K562 (cell line): ENCODE data around the gene NOL12. TPM values are rescaled to one million over a fixed set of nuclear protein-coding genes. Genes with fewer than 3 reads are reported as not detected.
A peak's percentile ranks its signal among the peaks of the same experiment; 100 is the strongest.

Experiments used
- BCOR ChIP-seq: fragments of 450-650 bp; IDR thresholded peaks from 2 replicates; pipeline ENCODE4 v1.6.1; 2016
- BRF1 ChIP-seq: IDR thresholded peaks from 3 replicates; pipeline ENCODE4 v1.6.1; 2011; ENCODE audit warnings: borderline replicate concordance, mild to moderate bottlenecking; ENCODE audit not compliant: insufficient read length; ENCODE audit errors: extremely low read depth
- HMG20A ChIP-seq: fragments of 450-650 bp; formaldehyde crosslinking; conservative IDR thresholded peaks from 2 replicates; pipeline ENCODE4 v1.4.0; 2020; ENCODE audit warnings: mild to moderate bottlenecking, mixed read lengths
- MAZ ChIP-seq, 2 experiments: fragments of 450-650 bp in 1 of 2; sonication (generic) in 1 of 2; formaldehyde crosslinking; IDR thresholded peaks in 1 of 2; conservative IDR thresholded peaks in 1 of 2; 2 replicates each; pipeline versions ENCODE4 v1.4.0 to v1.5.0; 2020; ENCODE audit warnings: mild to moderate bottlenecking in 1 of 2, missing genetic modification reagents in 1 of 2
- MBD2 ChIP-seq: sonication (generic); IDR thresholded peaks from 2 replicates; pipeline ENCODE4 v1.6.1; 2016; ENCODE audit warnings: low read depth, borderline replicate concordance
- NFATC3 ChIP-seq: fragments of 450-650 bp; IDR thresholded peaks from 2 replicates; pipeline ENCODE4 v1.6.1; 2017; ENCODE audit warnings: mild to moderate bottlenecking
- NKRF ChIP-seq: fragments of 450-650 bp; IDR thresholded peaks from 2 replicates; pipeline ENCODE4 v1.6.1; 2016; ENCODE audit warnings: borderline replicate concordance
- OTX1 ChIP-seq: fragments of 450-650 bp; formaldehyde crosslinking; IDR thresholded peaks from 2 replicates; pipeline ENCODE4 v1.4.0; 2022; ENCODE audit warnings: mild to moderate bottlenecking
- PML ChIP-seq: IDR thresholded peaks from 2 replicates; pipeline ENCODE4 v1.6.1; 2012; ENCODE audit warnings: low read length, inconsistent platforms
- POLR2G ChIP-seq: fragments of 200-400 bp; formaldehyde crosslinking; IDR thresholded peaks from 2 replicates; pipeline ENCODE4 v1.6.1; 2017; ENCODE audit warnings: low read depth, mild to moderate bottlenecking, antibody characterized with exemption, low read length, moderate library complexity
- REST ChIP-seq, 2 experiments: fragments of 450-650 bp; formaldehyde crosslinking in 1 of 2; IDR thresholded peaks; 2 replicates each; pipeline versions ENCODE4 v1.4.0 to v1.6.1; 2014 to 2020; ENCODE audit warnings: mild to moderate bottlenecking in 2 of 2, borderline replicate concordance in 1 of 2, low read depth in 1 of 2
- SMARCA5 ChIP-seq: fragments of 450-650 bp; IDR thresholded peaks from 2 replicates; pipeline ENCODE4 v1.6.1; 2016
- ZHX1 ChIP-seq: fragments of 150-350 bp; conservative IDR thresholded peaks from 2 replicates; pipeline ENCODE4 v1.6.1; 2014; ENCODE audit warnings: low read length
- ZNF175 ChIP-seq: fragments of 200-800 bp; sonication (Bioruptor generic); IDR thresholded peaks from 2 replicates; pipeline ENCODE4 v1.6.1; 2016; ENCODE audit warnings: low read depth, mild to moderate bottlenecking, missing genetic modification characterization, missing compliant biosample characterization
- ZNF511 ChIP-seq: sonication (generic); formaldehyde crosslinking; IDR thresholded peaks from 2 replicates; pipeline ENCODE4 v1.8.0; 2022; ENCODE audit warnings: mild to moderate bottlenecking, missing genetic modification reagents
- polyA plus RNA-seq, 8 experiments: library from polyadenylated mRNA; depleted of rRNA in 4 of 8; stranded (reverse) in 5 of 8; unstranded in 3 of 8; fragments of >200 nt; fragmentation: Nextera tagmentation in 2 of 8; fragmentation: Illumina TruSeq in 1 of 8; extraction: Ambion mirVana in 2 of 8; extraction: Trizol in 1 of 8; gene quantifications; 2 replicates each; pipeline versions ENCODE4 v1.2.1 to v1.2.3, GENCODE V29; 2011 to 2014; ENCODE audit warnings: inconsistent platforms in 1 of 8, missing spikeins in 1 of 8
- total RNA-seq, 7 experiments: library from RNA; depleted of rRNA in 6 of 7; stranded (reverse); fragments of >200 nt in 6 of 7; fragmentation: Illumina TruSeq in 2 of 7; extraction: Trizol in 2 of 7; gene quantifications; 2 replicates each; pipeline versions ENCODE4 v1.2.1 to v1.2.3, GENCODE V29; 2011 to 2021; ENCODE audit warnings: low replicate concordance in 1 of 7

The NOL12 gene
- total and polyA plus RNA-seq, 9 of the 15 experiments (the other 6 are each of a cell fraction or from before 2014, with no cell fraction given): 2.8 to 40.9 (median 28.5) TPM

- TF ChIP-seq ZHX1 (no peak), BCOR (peak; percentile 90), REST (IDR thresholded peaks at IDR 0.05; ENCODE audit: borderline replicate concordance) (peak; percentile 87), REST (CRISPR knock-in tag; IDR thresholded peaks at IDR 0.05; ENCODE audit: low read depth) (no peak), OTX1 (CRISPR knock-in tag) (no peak), POLR2G (no peak), ZNF175 (CRISPR knock-in tag) (no peak), HMG20A (CRISPR knock-in tag) (no peak), MBD2 (no peak), MAZ (CRISPR knock-in tag; conservative IDR thresholded peaks at IDR 0.05 in 1 of 2, IDR thresholded peaks at IDR 0.05 in 1 of 2) (0 out of 4 replicates have a peak, but pooled peaks of 1 of the 2 experiments have one; percentile 14), NKRF (no peak), NFATC3 (no peak), ZNF511 (CRISPR knock-in tag) (no peak), SMARCA5 (0 out of 2 replicates have a peak, but pooled peaks have one; percentile 47), PML (no peak), BRF1 (no peak)
These were observed 4.5 kb upstream of the NOL12 start (continued) for GRCh38 chr22:37681556-37682049.
